Testis (tissue), 3 donors: ENCODE data around the gene CIT. TPM values are rescaled to one million over a fixed set of nuclear protein-coding genes. Genes with fewer than 3 reads are reported as not detected.
"Not testable (repeated sequence)": the region's sequence is repeated elsewhere in the genome, so short reads cannot be mapped to it uniquely, and the experiment has no call there.

ENCODE experiments used
- DNase-seq: peaks from one replicate; pipeline ENCODE4 v3.0.0-alpha.2; 2019
- H3K27ac ChIP-seq, 2 donors: fragments of 200-600 bp; sonication (generic); one replicate each; pipeline ENCODE4 v1.5.1; 2019
- H3K27me3 ChIP-seq: fragments of 200-600 bp; sonication (generic); one replicate; pipeline ENCODE4 v1.5.1; 2019
- H3K36me3 ChIP-seq: fragments of 200-600 bp; sonication (generic); one replicate; pipeline ENCODE4 v1.5.1; 2017; ENCODE audit warnings: low read depth; ENCODE audit errors: missing control alignments
- H3K4me1 ChIP-seq: fragments of 200-600 bp; sonication (generic); one replicate; pipeline ENCODE4 v1.5.1; 2019
- H3K4me3 ChIP-seq, 2 donors: fragments of 200-600 bp; sonication (generic); one replicate each; pipeline ENCODE4 v1.5.1; 2017 to 2019
- H3K9me3 ChIP-seq: fragments of 200-600 bp; sonication (generic); one replicate; pipeline ENCODE4 v1.5.1; 2017
- POLR2A ChIP-seq: fragments of 450-650 bp; IDR thresholded peaks from one replicate; pipeline ENCODE4 v1.6.1; 2017; ENCODE audit warnings: antibody characterized with exemption, mild to moderate bottlenecking, moderate library complexity
- WGBS, 2 donors: methylation state at CpG; one replicate each; pipeline ENCODE4 v1.1.5; 2018; 5-methylcytosine and 5-hydroxymethylcytosine counted together
- intact Hi-C: fragments of 100-400 bp; cut with DNase I; formaldehyde crosslinking; loops from one replicate; pipeline ENCODE4 v1.15.1; 2023; ENCODE audit warnings: low total_unique reads
- polyA plus RNA-seq: library from polyadenylated mRNA; stranded (reverse); fragments of 350-450 nt; fragmentation: Illumina TruSeq; extraction: RNeasy Lipid Tissue Mini Kit (QIAGEN cat#74804); gene quantifications from one replicate; pipeline ENCODE4 v1.2.3, GENCODE V29; 2014; ENCODE audit warnings: low read depth, low replicate concordance; ENCODE audit not compliant: insufficient read depth
- total RNA-seq, 2 donors: library from RNA; depleted of rRNA; stranded (reverse); fragments of >200 nt; gene quantifications; one replicate each; pipeline ENCODE4 v1.2.3, GENCODE V29; 2016
- TF ChIP-seq, protein P1 (sequence below), 3 experiments: fragments of 450-650 bp in 2 of 3; fragments of 200-600 bp in 1 of 3; sonication (generic) in 1 of 3; IDR thresholded peaks; one replicate each; pipeline ENCODE4 v1.5.1; 2016 to 2019; ENCODE audit warnings: antibody characterized with exemption in 3 of 3, mild to moderate bottlenecking in 2 of 3, moderate library complexity in 1 of 3

The CIT gene
- total and polyA plus RNA-seq, 3 donors from 2014 or later: 14.6 to 30.0 (median 20.0) TPM

DNA sequence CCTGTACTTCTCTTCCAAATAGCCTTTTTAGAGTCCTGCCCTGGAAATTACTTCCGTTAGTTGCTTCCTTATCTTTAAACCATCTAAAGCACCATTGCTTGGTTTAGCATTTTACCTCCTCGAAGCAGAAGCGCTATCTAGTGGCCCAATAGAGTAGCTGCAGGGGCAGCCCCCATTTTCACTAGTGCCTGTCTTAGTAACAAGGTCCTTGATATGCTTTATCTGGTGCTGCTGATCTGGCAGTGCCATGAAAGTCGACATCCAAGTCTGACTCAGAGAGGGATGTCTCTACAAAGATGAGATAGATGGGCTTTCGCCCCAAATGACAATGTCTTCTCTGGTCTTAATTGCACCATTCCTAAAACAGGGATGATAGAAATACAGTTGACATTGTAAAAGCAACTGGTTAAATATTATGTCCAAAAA is 25.0 kb upstream of the CIT start:
- TF ChIP-seq POLR2A: no peak
- TF ChIP-seq, protein P1, sequence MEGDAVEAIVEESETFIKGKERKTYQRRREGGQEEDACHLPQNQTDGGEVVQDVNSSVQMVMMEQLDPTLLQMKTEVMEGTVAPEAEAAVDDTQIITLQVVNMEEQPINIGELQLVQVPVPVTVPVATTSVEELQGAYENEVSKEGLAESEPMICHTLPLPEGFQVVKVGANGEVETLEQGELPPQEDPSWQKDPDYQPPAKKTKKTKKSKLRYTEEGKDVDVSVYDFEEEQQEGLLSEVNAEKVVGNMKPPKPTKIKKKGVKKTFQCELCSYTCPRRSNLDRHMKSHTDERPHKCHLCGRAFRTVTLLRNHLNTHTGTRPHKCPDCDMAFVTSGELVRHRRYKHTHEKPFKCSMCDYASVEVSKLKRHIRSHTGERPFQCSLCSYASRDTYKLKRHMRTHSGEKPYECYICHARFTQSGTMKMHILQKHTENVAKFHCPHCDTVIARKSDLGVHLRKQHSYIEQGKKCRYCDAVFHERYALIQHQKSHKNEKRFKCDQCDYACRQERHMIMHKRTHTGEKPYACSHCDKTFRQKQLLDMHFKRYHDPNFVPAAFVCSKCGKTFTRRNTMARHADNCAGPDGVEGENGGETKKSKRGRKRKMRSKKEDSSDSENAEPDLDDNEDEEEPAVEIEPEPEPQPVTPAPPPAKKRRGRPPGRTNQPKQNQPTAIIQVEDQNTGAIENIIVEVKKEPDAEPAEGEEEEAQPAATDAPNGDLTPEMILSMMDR (IDR thresholded peaks at IDR 0.05): peak; percentile 22 to 68 (median 55)
- WGBS, 2 donors: 23 to 34% methylated on average over 5 of the region's 5 CpGs

GRCh38 chr12:119901670-119902069 is 24.6 kb upstream of the CIT start:
- Histone ChIP-seq H3K9me3 (no peaks in the 10 kb centered on the region), H3K27ac (no peak overlapping the region), H3K4me3 (no peak overlapping the region), H3K27me3 (no peaks in the 10 kb centered on the region), H3K36me3 (no peaks in the 10 kb centered on the region), H3K4me1 (no peaks in the 10 kb centered on the region)
- no peak for DNase-seq
- TF ChIP-seq, protein P1 (IDR thresholded peaks at IDR 0.05): no peak
- TF ChIP-seq POLR2A: no peak
- intact Hi-C loops: no loop called here
- 78% methylated on average over 2 of the region's 2 CpGs for WGBS, 2 donors

More for the DNA sequence above, 25.0 kb upstream of the CIT start:
- no peaks in the 10 kb centered on the region for H3K27me3 ChIP-seq
- H3K4me1 ChIP-seq: no peaks in the 10 kb centered on the region
- H3K4me3 ChIP-seq: no peak overlapping the region
- H3K9me3 ChIP-seq: no peaks in the 10 kb centered on the region
- no peak overlapping the region for H3K27ac ChIP-seq
- peak; percentile 64 for DNase-seq
- intact Hi-C loops: no loop called here
- H3K36me3 ChIP-seq: no peaks in the 10 kb centered on the region

- no peaks in the 10 kb centered on the region for H3K36me3 ChIP-seq
- 33 to 34% methylated on average over 1 of the region's 1 CpG for WGBS, 2 donors
- no peak overlapping the region for H3K4me3 ChIP-seq
- no peaks in the 10 kb centered on the region for H3K4me1 ChIP-seq
- intact Hi-C loops: no loop called here
- no peak for TF ChIP-seq POLR2A
- TF ChIP-seq, protein P1 (IDR thresholded peaks at IDR 0.05): no peak
- DNase-seq: no peak
- H3K27ac ChIP-seq: no peak overlapping the region
- H3K27me3 ChIP-seq: no peaks in the 10 kb centered on the region
- H3K9me3 ChIP-seq: no peaks in the 10 kb centered on the region
Measured at GRCh38 chr12:119894916-119895315, 17.8 kb upstream of the CIT start.

DNA sequence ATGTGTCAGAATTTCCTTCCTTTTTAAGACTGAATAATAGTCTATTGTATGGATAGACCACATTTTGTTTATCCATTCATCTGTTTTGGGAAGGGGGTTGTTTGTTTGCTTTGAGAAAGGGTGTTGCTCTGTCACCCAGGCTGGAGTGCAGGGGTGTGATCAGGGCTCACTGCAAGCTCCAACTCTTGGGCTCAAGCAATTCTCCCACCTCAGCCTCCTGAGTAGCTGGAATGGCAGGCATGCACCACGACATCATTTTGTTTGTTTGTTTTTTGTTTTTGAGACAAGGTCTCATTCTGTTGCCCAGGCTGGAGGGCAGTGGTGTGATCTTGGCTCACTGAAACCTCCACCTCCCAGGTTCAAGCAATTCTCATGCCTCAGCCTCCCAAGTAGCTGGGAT is 15.5 kb upstream of the CIT start:
- H3K27ac ChIP-seq, H3K9me3 ChIP-seq, H3K4me1 ChIP-seq, H3K36me3 ChIP-seq, H3K27me3 ChIP-seq, intact Hi-C loops, DNase-seq, H3K4me3 ChIP-seq: not testable (repeated sequence)
- WGBS, 2 donors: 52 to 73% methylated on average over 1 of the region's 1 CpG

DNA sequence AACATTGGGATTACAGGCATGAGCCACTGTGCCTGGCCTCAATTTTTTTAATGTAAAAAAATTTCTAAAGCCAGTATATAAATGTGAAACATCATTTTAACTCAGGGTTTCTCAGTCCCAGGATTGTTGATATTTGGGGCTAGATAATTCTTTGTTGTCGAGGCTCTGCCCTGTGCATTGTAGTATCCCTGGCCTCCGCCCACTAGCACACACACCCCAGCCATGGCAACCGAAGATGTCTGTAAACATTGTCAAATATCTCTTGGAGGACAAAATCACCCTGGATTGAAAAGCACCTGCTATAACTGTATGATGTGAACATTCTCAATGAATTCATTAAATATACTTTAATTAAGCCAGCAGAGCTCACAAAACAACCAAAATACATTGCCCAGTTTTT is 8.4 kb upstream of the CIT start:
- Histone ChIP-seq H3K27ac (no peak overlapping the region), H3K4me3 (no peak overlapping the region), H3K4me1 (no peaks in the 10 kb centered on the region), H3K27me3 (no peaks in the 10 kb centered on the region), H3K9me3 (no peaks in the 10 kb centered on the region), H3K36me3 (no peaks in the 10 kb centered on the region)
- intact Hi-C loops: no loop called here
- DNase-seq: no peak
- TF ChIP-seq, protein P1 (IDR thresholded peaks at IDR 0.05): no peak
- TF ChIP-seq POLR2A: no peak
- WGBS, 2 donors: 78 to 79% methylated on average over 3 of the region's 3 CpGs

DNA sequence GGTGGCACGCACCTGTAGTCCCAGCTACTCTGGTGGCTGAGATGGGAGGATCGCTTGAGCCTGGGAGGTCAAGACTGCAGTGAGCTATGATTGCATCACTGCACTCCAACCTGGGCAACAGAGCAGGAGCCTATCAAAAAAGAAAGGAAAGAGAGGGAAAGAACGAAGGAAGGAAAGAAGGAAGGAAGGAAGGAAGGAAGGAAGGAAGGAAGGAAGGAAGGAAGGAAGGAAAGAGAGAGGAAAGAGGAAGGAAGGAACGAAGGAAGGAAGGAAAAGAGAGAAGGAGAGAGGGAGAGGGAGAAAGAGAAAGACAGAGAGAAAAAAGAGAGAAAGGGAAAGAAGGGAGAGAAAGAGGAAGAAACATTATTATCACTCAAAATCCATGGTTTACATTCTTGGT is 6.7 kb upstream of the CIT start:
- H3K36me3 ChIP-seq, H3K4me1 ChIP-seq, H3K4me3 ChIP-seq, DNase-seq, H3K27ac ChIP-seq, intact Hi-C loops, H3K27me3 ChIP-seq, H3K9me3 ChIP-seq: not testable (repeated sequence)
- 83 to 90% methylated on average over 4 of the region's 4 CpGs for WGBS, 2 donors
